ENCODE measurements around the gene LARP1B. TPM values are rescaled to one million over a fixed set of nuclear protein-coding genes. Genes with fewer than 3 reads are reported as not detected.
"Not testable (repeated sequence)": the region's sequence is repeated elsewhere in the genome, so short reads cannot be mapped to it uniquely, and the experiment has no call there.

Gene LARP1B
- 10 to 100 TPM; 13.8 to 14.0 TPM for total RNA-seq

GRCh38 chr4:128060699-128061565 lies at the start of gene LARP1B:
LARP1B (plus strand) TSS chr4:128061312; CDS start chr4:128074952, 13,640 bp downstream.
- H3K36me3 Mint-ChIP-seq (ENCODE audit: low read depth): no peaks in the 10 kb centered on the region
- POLR2A ChIA-PET: interaction anchor here (0.6 to 3.9 kb wide), 26 partner anchors 9 to 1035 kb away, joined by 3 to 73 read pairs (median 5); partner anchors contain the start of genes ABHD18, C4orf33, HSPA4L and INTU
- H3K4me3 Mint-ChIP-seq: peak within 1 kb of the TSS; percentile 83
- CTCF ChIA-PET: interaction anchor here (0.9 to 1.9 kb wide), 4 partner anchors 8 to 278 kb away, joined by 3 to 15 read pairs (median 4); partner anchors contain the start of genes ABHD18 and MFSD8
- DNase-seq: peak; percentile 93
- H3K27me3 Mint-ChIP-seq: peaks cover 5% of the 10 kb centered on the region
- no peaks in the 10 kb centered on the region for H3K9me3 Mint-ChIP-seq
- H3K27ac Mint-ChIP-seq: peak within 1 kb of the TSS; percentile 83
- H3K4me1 Mint-ChIP-seq: peaks cover 17% of the 10 kb centered on the region

- POLR2A ChIA-PET: no interaction called here
- no peak for DNase-seq
- Mint-ChIP-seq H3K4me1 (no peaks in the 10 kb centered on the region), H3K4me3 (no peak overlapping the region), H3K36me3 (ENCODE audit: low read depth) (peaks cover 39% of the 10 kb centered on the region), H3K9me3 (no peaks in the 10 kb centered on the region), H3K27ac (no peak overlapping the region), H3K27me3 (no peaks in the 10 kb centered on the region)
- CTCF ChIA-PET: no interaction called here
Observed at GRCh38 chr4:128025319-128025718, 35.8 kb upstream of the LARP1B start.

GRCh38 chr4:128029907-128030306 lies 31.2 kb upstream of the LARP1B start:
- Mint-ChIP-seq H3K4me3 (no peak overlapping the region), H3K27me3 (no peaks in the 10 kb centered on the region), H3K36me3 (ENCODE audit: low read depth) (peaks cover 32% of the 10 kb centered on the region), H3K27ac (no peak overlapping the region), H3K4me1 (no peaks in the 10 kb centered on the region), H3K9me3 (no peaks in the 10 kb centered on the region)
- ChIA-PET POLR2A (no interaction called here), CTCF (no interaction called here)
- no peak for DNase-seq

- Mint-ChIP-seq H3K9me3 (no peaks in the 10 kb centered on the region), H3K4me1 (no peaks in the 10 kb centered on the region), H3K36me3 (ENCODE audit: low read depth) (peaks cover 26% of the 10 kb centered on the region), H3K27me3 (no peaks in the 10 kb centered on the region), H3K4me3 (no peak overlapping the region), H3K27ac (no peak overlapping the region)
- no peak for DNase-seq
- POLR2A ChIA-PET: interaction anchor here (1.3 kb wide), 1 partner anchor 29 kb away, joined by 5 read pairs; the partner anchor contains the start of gene LARP1B
- CTCF ChIA-PET: interaction anchor here (1.3 kb wide), 1 partner anchor 11 kb away, joined by 3 read pairs; no protein-coding TSS in a partner anchor
Observed at GRCh38 chr4:128031756-128032384, 29.2 kb upstream of the LARP1B start.

GRCh38 chr4:128039568-128039967 lies 21.5 kb upstream of the LARP1B start:
- no peak for DNase-seq
- POLR2A ChIA-PET: no interaction called here
- Mint-ChIP-seq H3K4me3 (no peak overlapping the region), H3K9me3 (no peaks in the 10 kb centered on the region), H3K27ac (no peak overlapping the region), H3K27me3 (no peaks in the 10 kb centered on the region), H3K4me1 (no peaks in the 10 kb centered on the region), H3K36me3 (ENCODE audit: low read depth) (peaks cover 3% of the 10 kb centered on the region)
- CTCF ChIA-PET: no interaction called here

- H3K9me3 Mint-ChIP-seq; H3K4me1 Mint-ChIP-seq; H3K36me3 Mint-ChIP-seq (ENCODE audit: low read depth); POLR2A ChIA-PET; H3K27ac Mint-ChIP-seq; CTCF ChIA-PET; H3K27me3 Mint-ChIP-seq; H3K4me3 Mint-ChIP-seq; DNase-seq: not testable (repeated sequence)
Observed at GRCh38 chr4:128047019-128047418, 14.1 kb upstream of the LARP1B start.

GRCh38 chr4:128047514-128047913 lies 13.6 kb upstream of the LARP1B start:
- H3K4me1 Mint-ChIP-seq; CTCF ChIA-PET; H3K27me3 Mint-ChIP-seq; H3K36me3 Mint-ChIP-seq (ENCODE audit: low read depth); H3K9me3 Mint-ChIP-seq; H3K27ac Mint-ChIP-seq; DNase-seq; H3K4me3 Mint-ChIP-seq; POLR2A ChIA-PET: not testable (repeated sequence)

GRCh38 chr4:128051229-128051628 lies 9.9 kb upstream of the LARP1B start:
- DNase-seq: peak; percentile 24
- H3K4me1 Mint-ChIP-seq; H3K36me3 Mint-ChIP-seq (ENCODE audit: low read depth): not testable (repeated sequence)

GRCh38 chr4:128054907-128055306 lies 6.2 kb upstream of the LARP1B start:
- DNase-seq; H3K9me3 Mint-ChIP-seq; POLR2A ChIA-PET; H3K27ac Mint-ChIP-seq; CTCF ChIA-PET; H3K4me1 Mint-ChIP-seq; H3K4me3 Mint-ChIP-seq; H3K36me3 Mint-ChIP-seq (ENCODE audit: low read depth); H3K27me3 Mint-ChIP-seq: not testable (repeated sequence)

More at GRCh38 chr4:128051229-128051628, 9.9 kb upstream of the LARP1B start:
- H3K27me3 Mint-ChIP-seq, H3K4me3 Mint-ChIP-seq, H3K27ac Mint-ChIP-seq, H3K9me3 Mint-ChIP-seq: not testable (repeated sequence)
- CTCF ChIA-PET: interaction anchor here (0.6 to 1.2 kb wide), 9 partner anchors 11 to 449 kb away, joined by 3 to 6 read pairs (median 3); no protein-coding TSS in a partner anchor
- POLR2A ChIA-PET: interaction anchor here (1.0 to 1.5 kb wide), 3 partner anchors 10 to 86 kb away, joined by 3 to 7 read pairs (median 3); partner anchors contain the start of genes ABHD18, LARP1B and MFSD8

- H3K27ac Mint-ChIP-seq; H3K4me3 Mint-ChIP-seq; H3K9me3 Mint-ChIP-seq; H3K27me3 Mint-ChIP-seq; H3K4me1 Mint-ChIP-seq; DNase-seq; CTCF ChIA-PET; POLR2A ChIA-PET; H3K36me3 Mint-ChIP-seq (ENCODE audit: low read depth): not testable (repeated sequence)
Observed at GRCh38 chr4:128055441-128056206, 5.5 kb upstream of the LARP1B start.

- Mint-ChIP-seq H3K27ac (no peak overlapping the region), H3K4me1 (peaks cover 5% of the 10 kb centered on the region), H3K36me3 (ENCODE audit: low read depth) (no peaks in the 10 kb centered on the region), H3K27me3 (peaks cover 5% of the 10 kb centered on the region), H3K4me3 (no peak overlapping the region), H3K9me3 (no peaks in the 10 kb centered on the region)
- no peak for DNase-seq
- CTCF ChIA-PET: no interaction called here
- POLR2A ChIA-PET: no interaction called here
Observed at GRCh38 chr4:128056396-128056795, 4.7 kb upstream of the LARP1B start.

GRCh38 chr4:128060121-128060698 lies 902 bp upstream of the LARP1B start:
- peaks cover 17% of the 10 kb centered on the region for H3K4me1 Mint-ChIP-seq
- no peak for DNase-seq
- H3K27ac Mint-ChIP-seq: peak overlapping the region; percentile 83
- no peaks in the 10 kb centered on the region for H3K9me3 Mint-ChIP-seq
- no peaks in the 10 kb centered on the region for H3K36me3 Mint-ChIP-seq (ENCODE audit: low read depth)
- peak overlapping the region; percentile 77 for H3K4me3 Mint-ChIP-seq
- ChIA-PET CTCF (interaction anchor here (0.9 to 1.9 kb wide), 4 partner anchors 9 to 226 kb away, joined by 3 to 15 read pairs (median 4); partner anchors contain the start of genes ABHD18 and MFSD8), POLR2A (interaction anchor here (0.6 to 3.9 kb wide), 22 partner anchors 8 to 1036 kb away, joined by 3 to 73 read pairs (median 6); partner anchors contain the start of genes ABHD18, C4orf33, INTU and JADE1)
- H3K27me3 Mint-ChIP-seq: peaks cover 5% of the 10 kb centered on the region
